Posterior cingulate gyrus (tissue), 11 donors: ENCODE measurements around the gene NCOA1.

Experiments
- DNase-seq, 10 donors: peaks; one replicate each; pipeline versions ENCODE4 v3.0.0 to v3.0.0-alpha.2; 2020 to 2021; ENCODE audit warnings: mixed read lengths in 3 of 10
- intact Hi-C: fragments of 100-400 bp; cut with DNase I; formaldehyde crosslinking; loops from one replicate; pipeline ENCODE4 v1.15.1; 2023

The NCOA1 gene

DNA sequence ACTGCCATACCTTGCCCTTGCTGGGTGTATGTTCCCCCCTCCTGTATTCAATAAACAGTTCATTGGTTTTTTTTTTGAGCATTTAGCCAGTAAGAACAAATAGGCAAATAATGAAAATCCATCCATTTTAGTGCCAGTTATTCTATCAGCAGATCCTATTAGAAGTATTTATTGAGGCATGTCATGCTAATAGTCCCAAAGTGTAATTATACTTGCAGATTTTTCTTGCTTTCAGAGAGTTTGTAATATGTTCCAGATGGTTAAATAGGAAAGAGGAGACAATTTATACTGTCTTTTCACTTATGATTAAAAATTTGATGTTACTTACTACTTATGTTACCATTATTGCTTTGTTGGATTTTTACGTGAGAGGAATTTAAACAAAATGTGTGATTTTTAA, 127.6 kb downstream of the NCOA1 start:
- DNase-seq, result no peak
- intact Hi-C loops, result no loop called here

GRCh38 chr2:24620936-24621335, 129.9 kb downstream of the NCOA1 start:
- intact Hi-C loops, result no loop called here
- no peak for DNase-seq

DNA sequence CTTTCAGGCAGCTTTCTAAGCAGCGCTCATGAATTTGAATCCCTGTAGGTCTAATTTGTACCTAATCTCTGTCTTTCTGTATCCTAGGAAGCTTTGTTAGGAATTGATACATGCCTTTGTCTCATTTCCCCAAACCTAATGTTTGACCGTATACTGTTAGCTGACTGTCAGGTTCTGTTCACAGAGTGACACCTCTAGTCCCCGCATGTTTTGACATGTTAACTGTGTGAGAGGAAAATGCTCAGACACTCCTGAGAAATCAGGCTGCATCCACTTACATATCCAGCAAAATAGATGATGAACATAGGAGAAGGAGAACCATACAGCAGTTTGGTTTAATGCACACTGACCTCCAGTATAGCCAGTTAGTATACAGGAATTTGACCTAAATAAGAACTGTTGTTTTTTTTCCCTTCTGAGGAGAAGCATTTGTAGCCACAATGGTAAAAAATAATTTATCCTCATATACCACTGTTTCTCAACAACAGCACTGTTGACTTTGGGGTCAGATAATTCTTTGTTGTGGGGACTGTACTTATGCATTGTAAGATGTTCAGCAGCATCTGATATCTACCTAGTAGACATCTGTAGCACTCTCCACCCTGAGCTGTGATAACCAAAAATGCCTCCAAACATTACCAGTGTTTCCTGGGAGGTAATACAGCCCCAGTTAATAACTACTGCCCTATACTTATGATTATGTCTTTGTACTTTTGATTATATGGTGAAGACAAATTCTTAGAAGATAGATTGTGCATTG, 130.9 kb downstream of the NCOA1 start:
- intact Hi-C loops, result no loop called here

DNA sequence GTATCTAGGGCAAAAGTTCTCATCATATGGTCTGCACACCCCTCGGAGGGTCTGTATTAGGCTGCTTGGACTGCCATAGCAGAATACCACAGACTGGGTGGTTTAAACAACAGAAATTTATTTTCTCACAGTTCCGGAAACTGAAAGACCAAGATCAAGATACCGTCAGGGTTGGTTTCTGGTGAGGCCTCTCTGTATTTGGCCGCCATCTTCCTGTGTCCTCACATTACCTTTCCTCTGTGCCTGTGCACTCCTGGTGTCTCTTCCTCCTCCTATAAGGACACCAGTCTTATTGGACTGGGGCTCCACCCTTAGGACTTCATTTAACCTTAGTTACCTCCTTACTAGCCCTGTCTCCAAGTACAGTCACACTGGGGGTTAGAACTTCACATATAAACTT, 132.5 kb downstream of the NCOA1 start:
- intact Hi-C loops, result no loop called here
- DNase-seq, result no peak

More for the DNA sequence above, 130.9 kb downstream of the NCOA1 start:
- no peak for DNase-seq

DNA sequence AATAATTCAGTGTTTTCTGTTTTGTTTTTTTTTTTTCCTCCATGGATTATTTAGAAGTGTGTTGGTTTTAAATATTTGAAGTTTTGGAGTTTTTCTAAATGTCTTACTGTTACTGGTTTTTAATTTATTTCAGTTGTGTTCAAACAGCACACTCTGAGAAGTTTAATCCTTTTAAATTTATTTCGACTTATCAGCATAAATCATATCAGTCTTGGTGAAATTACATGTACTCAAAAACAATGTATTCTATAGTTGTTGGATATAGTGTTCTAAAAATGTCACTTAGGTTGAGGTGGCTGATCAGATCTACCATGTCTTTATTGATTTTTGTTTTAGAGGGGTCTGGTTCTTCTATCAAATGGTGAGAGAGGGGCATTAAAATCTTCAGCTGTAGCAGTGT, 134.7 kb downstream of the NCOA1 start:
- DNase-seq, result no peak
- intact Hi-C loops, result no loop called here

DNA sequence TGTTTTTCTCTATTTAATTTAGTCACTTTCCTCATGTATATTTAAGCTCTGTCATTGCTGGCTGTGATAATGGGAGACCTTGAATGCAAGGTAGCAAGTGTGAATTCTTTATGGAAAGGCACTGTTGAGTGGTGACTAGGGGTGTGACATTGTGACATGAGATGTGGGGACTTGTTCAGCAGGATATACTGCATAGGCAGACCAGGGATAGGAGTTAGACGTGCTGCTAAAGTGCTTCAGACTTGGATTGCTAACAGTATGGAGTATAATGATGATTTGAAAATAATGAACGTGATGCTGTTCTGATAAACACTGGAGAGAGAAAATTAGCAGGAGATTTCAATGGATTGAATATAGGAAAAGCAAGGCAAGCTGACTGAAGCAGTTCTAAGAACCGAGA, 135.1 kb downstream of the NCOA1 start:
- intact Hi-C loops, result no loop called here
- DNase-seq, result no peak

DNA sequence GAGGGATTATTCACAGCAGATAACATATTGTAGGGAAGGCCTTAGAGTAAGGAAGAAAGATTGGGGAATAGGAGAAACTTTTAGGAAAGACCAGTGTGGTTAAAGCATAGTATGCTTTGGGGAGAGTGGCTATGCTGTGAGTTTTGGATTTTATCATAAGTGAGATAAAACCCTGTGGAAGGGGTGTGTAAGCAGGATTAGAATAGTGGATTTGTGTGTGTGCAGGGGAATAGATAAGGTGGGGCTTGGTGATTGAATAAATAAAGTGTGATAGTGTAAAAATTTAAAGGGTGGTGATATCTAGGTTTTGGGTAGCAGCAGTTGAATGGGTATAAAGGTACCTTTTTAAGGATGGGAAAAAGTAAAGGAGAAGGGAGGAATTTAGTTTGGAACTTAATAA, 137.7 kb downstream of the NCOA1 start:
- intact Hi-C loops, result no loop called here
- no peak for DNase-seq

- DNase-seq, result no peak
- intact Hi-C loops, result no loop called here
Observed at GRCh38 chr2:24632172-24632571, 141.1 kb downstream of the NCOA1 start.

GRCh38 chr2:24635181-24635580, 144.1 kb downstream of the NCOA1 start:
- no peak for DNase-seq

DNA sequence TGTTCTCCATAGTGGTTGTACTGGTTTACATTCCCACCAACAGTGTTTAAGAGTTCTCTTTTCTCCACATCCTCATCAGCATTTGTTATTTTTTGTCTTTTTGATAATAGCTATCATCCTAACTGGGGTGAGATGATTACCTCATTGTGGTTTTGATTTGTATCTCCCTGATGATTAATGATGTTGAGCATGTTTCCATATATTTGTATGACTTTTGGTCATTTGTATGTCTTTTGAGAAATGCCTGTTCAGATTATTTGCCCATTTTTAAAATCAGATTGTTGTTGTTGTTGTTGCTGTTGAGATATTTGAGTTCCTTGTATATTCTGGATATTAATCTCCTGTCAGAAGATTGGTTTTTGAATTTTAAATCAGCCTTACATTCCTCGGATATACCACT, 147.5 kb downstream of the NCOA1 start:
- DNase-seq, result no peak
- intact Hi-C loops, result no loop called here

More at GRCh38 chr2:24635181-24635580, 144.1 kb downstream of the NCOA1 start:
- intact Hi-C loops, result no loop called here

DNA sequence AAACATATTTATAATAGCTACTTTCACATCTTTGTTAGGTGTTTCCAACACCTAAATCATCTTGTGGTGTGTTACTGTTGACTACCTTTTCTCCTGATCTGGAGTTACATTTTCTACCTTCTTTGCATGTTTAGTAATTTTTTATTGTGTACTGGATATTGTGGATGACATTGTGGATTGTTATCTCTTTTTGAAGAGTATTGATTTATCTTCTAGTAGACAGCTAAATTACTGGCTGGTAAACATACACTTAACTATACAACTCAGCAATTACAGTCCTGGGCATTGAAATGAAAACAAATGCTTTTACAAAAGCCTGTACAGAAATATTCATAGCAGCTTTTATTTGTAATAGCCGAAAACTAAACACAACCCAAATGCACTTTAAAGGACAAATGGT, 151.3 kb downstream of the NCOA1 start:
- no peak for DNase-seq
- intact Hi-C loops, result no loop called here

DNA sequence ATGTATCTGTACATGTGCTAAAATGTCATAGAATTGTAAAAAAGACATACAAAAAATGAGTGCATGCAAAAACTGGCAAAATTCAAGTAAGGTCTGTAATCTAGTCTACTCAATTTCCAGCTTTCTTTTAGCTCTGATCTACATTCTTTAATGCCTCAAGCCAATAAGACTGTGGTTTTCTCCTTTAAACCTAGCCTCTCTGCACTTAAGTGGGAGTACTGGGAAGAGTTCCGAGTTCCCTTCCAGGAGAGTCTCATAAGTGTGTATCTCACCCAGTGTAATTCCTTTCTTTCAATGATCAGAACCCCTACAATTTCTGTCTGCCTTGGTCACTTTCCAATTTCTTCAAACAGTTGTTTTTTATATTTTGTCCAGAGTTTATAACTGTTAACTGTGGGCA, 152.0 kb downstream of the NCOA1 start:
- intact Hi-C loops, result no loop called here
- no peak for DNase-seq

DNA sequence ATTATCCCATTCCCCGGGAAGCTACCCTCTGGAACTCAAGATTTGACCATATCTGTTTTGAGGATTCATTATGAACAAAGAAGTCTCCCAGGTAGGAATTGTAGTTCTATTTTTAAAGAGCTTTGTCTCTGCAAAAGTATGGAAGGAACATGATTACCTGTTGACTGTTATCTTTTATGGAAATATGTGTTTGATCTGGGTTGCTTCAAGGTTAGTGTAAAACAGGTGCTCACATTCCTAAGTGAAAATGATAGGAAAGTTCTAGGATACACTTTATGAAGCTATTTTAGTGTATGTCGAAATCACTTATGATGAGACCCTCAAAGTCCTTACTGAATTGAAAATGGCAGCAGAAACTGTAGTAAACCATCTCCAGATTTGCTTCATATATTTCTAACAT, 153.0 kb downstream of the NCOA1 start:
- intact Hi-C loops, result no loop called here

DNA sequence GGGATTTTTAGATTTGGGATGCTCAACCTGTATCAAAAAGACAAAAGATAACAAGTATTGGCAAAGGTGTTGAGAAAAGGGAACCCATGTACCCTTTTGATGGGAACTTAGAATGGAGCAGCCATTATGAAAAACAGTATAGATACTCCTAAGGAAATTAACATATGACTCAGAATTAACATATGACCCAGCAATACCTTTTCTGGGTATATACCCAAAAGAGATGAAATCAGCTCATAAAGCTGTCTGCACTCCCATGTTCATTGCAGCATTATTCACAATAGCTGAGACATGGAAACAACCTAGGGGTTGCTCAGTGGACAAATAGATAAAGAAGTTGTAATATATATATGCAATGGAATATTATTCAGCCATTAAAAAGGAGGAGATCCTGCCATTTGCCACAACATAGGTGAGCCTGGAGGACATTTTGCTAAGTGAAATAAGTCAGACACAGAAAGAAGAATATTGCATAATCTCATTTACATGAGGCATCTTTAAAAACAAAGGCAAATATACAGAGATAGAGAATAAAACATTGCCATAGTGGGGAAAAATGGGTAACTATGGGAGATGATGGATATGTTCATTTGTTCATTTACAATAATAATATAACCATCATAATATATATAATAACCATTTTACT, 160.1 kb downstream of the NCOA1 start:
- intact Hi-C loops, result no loop called here
- no peak for DNase-seq

More for the DNA sequence above, 153.0 kb downstream of the NCOA1 start:
- DNase-seq, result no peak

DNA sequence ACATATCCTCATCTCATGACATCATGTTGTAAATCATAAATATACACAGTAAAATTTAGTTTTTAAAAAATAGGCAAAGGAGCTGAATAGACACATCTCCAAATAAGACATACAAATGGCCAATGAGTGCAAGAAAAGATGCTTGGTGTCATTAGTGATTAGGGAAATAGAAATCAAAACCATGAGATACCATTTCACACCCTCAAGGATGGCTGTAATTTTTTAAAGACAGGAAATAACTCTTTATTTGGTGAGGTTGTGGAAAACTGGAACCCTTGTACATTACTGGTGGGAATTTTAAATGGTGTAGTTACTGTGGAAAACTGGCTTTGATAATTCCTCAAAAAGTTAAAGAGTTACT, 160.6 kb downstream of the NCOA1 start:
- intact Hi-C loops, result no loop called here
- DNase-seq, result no peak

GRCh38 chr2:24652265-24653182, 161.5 kb downstream of the NCOA1 start:
- intact Hi-C loops, result no loop called here
- no peak for DNase-seq

DNA sequence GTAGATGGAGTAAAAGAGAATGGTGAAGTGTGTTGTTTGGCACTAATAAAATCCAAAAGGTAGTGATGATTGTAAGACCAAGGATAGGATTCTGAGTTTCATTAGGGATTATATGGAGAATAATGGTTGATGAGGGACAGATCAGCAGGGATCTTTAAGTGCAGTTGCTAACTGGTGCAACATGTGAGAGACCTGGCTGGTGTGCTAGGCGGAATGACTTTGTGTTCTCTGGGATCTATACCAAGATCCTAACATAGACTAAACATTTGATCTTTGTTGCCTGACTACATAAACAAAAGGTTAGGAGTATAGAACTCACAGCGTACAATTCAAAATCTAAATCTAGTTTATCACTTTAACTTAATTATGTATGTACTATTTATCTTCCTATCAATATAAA, 166.8 kb downstream of the NCOA1 start:
- no peak for DNase-seq
- intact Hi-C loops, result no loop called here

DNA sequence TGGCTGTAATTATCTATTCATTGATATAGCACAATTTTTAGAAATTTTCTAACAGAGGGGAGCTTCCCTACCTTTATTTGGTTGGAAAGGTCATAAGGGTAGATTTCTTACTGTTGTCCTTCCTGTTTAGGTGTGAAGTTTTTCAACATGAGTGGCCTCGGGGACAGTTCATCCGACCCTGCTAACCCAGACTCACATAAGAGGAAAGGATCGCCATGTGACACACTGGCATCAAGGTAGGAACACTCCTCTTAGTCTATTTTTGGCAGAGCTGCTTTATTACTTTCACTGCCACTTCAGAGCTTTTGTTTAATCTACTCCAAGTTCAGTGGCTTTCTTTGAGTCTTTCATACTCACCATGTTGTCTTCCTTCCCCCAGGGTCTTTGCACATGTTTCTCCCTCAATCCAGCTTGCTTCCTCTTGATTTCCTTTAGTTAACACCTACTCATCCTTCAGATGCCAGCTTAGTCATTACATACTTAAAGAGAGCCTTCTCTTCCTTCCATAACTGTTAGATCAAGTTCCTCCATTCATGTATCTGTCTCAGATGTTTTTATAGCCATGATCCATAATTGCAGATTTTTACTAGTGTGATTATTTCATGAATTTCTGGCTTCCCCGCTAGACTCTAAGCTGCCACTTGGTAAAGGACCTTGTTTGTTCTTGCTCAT, 167.6 kb downstream of the NCOA1 start:
- intact Hi-C loops, result no loop called here
- DNase-seq, result no peak

DNA sequence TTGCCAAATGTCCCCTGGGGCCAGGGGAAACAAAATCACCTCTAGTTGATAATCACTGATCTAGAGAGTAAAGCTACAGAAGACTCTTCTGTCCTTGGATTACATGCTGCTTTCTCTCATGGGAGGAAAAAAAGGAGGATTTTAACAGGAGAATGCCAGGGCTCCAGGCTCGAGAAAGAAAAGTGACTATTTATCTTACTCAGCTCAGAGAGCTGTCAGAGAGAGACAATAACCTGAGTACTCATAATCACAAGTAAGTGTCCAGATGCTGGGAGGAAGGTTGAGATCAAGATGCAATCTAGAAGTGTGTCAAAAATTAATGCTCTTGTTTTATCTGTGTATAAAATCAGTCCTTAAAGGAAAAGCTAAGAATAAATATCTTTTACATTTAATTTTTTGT, 168.8 kb downstream of the NCOA1 start:
- DNase-seq, result no peak
- intact Hi-C loops, result no loop called here

- DNase-seq, result no peak
- intact Hi-C loops, result no loop called here
Observed at GRCh38 chr2:24667542-24667941, 176.5 kb downstream of the NCOA1 start.

DNA sequence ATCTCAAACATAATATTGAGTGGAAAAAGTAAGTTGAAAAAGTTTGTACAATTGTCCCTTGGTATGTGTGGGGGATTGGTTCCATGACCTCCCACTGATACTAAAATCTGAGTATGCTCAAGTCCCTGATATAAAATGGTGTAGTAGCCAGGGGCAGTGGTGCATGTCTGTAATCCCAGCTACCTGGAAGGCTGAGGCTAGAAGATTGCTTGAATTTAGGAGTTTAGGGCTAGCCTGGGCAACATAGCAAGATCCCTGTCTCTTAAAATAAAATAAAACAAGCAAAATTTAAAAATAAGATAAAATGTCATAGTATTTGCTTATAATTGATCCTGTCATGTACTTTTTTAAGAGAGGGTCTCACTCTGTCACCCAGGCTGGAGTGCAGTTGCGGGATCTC, 180.2 kb downstream of the NCOA1 start:
- intact Hi-C loops, result no loop called here
- DNase-seq, result no peak
